ENCODE measurements around the gene XIRP2. TPM values are rescaled to one million over a fixed set of nuclear protein-coding genes. Genes with fewer than 3 reads are reported as not detected.

The XIRP2 gene
- polyA plus RNA-seq, 2 of the 4 experiments (the other 2 are of a cell fraction) = not detected

- no peak overlapping the region for H3K27ac ChIP-seq
- 25% methylated on average over 5 of the region's 5 CpGs for WGBS (ENCODE audit: missing lambda C conversion rate)
- TF ChIP-seq FOSB (CRISPR knock-in tag; IDR thresholded peaks at IDR 0.05) (no peak), GATA3 (IDR thresholded peaks at IDR 0.05; ENCODE audit: borderline replicate concordance) (no peak), MAFK (IDR thresholded peaks at IDR 0.05; ENCODE audit: partially characterized antibody) (peak; percentile 39), CEBPB (IDR thresholded peaks at IDR 0.05) (no peak), RAD21 (conservative IDR thresholded peaks at IDR 0.05 in 1 of 2, IDR thresholded peaks at IDR 0.05 in 1 of 2) (no peak)
- FAIRE-seq (no peak), ATAC-seq (no peak), DNase-seq (ENCODE audit: low read depth in 1 of 2, low spot score in 1 of 2) (no peak)
- H3K4me2 ChIP-seq = no peak overlapping the region
- ChIA-PET POLR2A (no interaction called here), CTCF (no interaction called here)
- H3K4me3 ChIP-seq = no peak overlapping the region
- no peaks in the 10 kb centered on the region for H3K9me3 ChIP-seq
- H3K4me1 ChIP-seq = no peaks in the 10 kb centered on the region
Measured at GRCh38 chr2:166996465-166996864, 108.2 kb downstream of the XIRP2 start.

DNA sequence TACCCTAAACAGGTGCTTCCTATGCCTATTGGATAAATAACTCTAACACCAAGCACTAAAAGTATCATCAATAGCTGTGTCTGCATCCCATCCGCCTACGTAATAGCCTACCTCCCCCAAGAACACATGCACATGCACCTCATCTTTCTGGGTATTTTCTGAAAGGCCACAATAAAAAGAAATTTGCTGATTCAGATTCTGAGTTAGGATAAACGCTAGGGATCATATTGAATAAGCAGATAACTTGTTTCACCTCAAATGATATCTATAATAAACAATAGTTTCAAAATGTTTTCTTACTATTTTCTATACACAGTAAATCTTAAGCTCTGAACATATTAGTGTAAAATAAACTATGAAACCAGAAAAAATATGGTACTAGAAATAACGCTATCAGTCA, 112.9 kb downstream of the XIRP2 start:
- no peak for ATAC-seq
- Histone ChIP-seq H3K4me3 (no peak overlapping the region), H3K9me3 (no peaks in the 10 kb centered on the region), H3K4me1 (no peaks in the 10 kb centered on the region), H3K27ac (no peak overlapping the region), H3K4me2 (no peak overlapping the region)
- ChIA-PET CTCF (no interaction called here), POLR2A (no interaction called here)
- FAIRE-seq = no peak
- WGBS (ENCODE audit: missing lambda C conversion rate) = 37% methylated on average over 4 of the region's 4 CpGs
- no peak for DNase-seq (ENCODE audit: low read depth in 1 of 2, low spot score in 1 of 2)
- TF ChIP-seq TFCP2L1 (CRISPR knock-in tag; IDR thresholded peaks at IDR 0.05) (no peak), MAFK (IDR thresholded peaks at IDR 0.05; ENCODE audit: partially characterized antibody) (peak; percentile 11), HEYL (CRISPR knock-in tag; IDR thresholded peaks at IDR 0.05) (no peak)

DNA sequence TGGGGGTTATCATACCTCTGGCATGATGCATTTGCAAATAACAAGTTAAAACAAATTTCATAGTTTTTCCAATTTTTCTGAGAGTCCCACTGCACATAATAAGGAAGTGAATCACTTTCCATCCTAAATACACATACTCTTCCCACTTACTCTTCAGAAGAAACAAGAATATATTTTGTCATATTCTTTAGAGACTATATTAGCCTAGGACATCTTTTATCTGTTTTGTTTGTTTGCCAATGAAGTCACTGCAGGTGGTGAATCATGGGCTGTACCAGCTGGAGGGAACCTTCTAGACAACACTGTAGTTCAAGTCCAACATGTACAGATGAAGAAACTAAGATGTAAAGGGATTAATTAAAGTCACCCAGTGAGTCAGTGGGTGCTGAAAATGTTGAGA, 116.8 kb downstream of the XIRP2 start:
- H3K4me3 ChIP-seq = no peak overlapping the region
- no peak for ATAC-seq
- H3K27ac ChIP-seq = no peak overlapping the region
- FAIRE-seq = no peak
- no peaks in the 10 kb centered on the region for H3K9me3 ChIP-seq
- POLR2A ChIA-PET = no interaction called here
- TF ChIP-seq ZFP36 (IDR thresholded peaks at IDR 0.05; ENCODE audit: borderline replicate concordance, partially characterized antibody) = no peak
- no peak for TF ChIP-seq KDM1A (IDR thresholded peaks at IDR 0.05; ENCODE audit: low read depth)
- no peaks in the 10 kb centered on the region for H3K4me1 ChIP-seq
- CTCF ChIA-PET = no interaction called here
- no peak overlapping the region for H3K4me2 ChIP-seq
- no peak for DNase-seq (ENCODE audit: low read depth in 1 of 2, low spot score in 1 of 2)

- FAIRE-seq = no peak
- Histone ChIP-seq H3K27ac (no peak overlapping the region), H3K9me3 (no peaks in the 10 kb centered on the region), H3K4me3 (no peak overlapping the region), H3K4me2 (no peak overlapping the region), H3K4me1 (no peaks in the 10 kb centered on the region)
- POLR2A ChIA-PET = no interaction called here
- ATAC-seq = no peak
- TF ChIP-seq MAZ (IDR thresholded peaks at IDR 0.05; ENCODE audit: borderline replicate concordance, low read depth, low read length) (no peak), CEBPB (IDR thresholded peaks at IDR 0.05) (no peak), HOXA7 (CRISPR knock-in tag; IDR thresholded peaks at IDR 0.05) (no peak), ZSCAN20 (CRISPR knock-in tag; IDR thresholded peaks at IDR 0.05) (no peak), JUNB (IDR thresholded peaks at IDR 0.05) (no peak), JUN (IDR thresholded peaks at IDR 0.05) (no peak), TFCP2L1 (CRISPR knock-in tag; IDR thresholded peaks at IDR 0.05) (no peak), FOSL2 (IDR thresholded peaks at IDR 0.05) (no peak), FOSL2 (CRISPR knock-in tag; IDR thresholded peaks at IDR 0.05) (no peak), ZNF302 (CRISPR knock-in tag; IDR thresholded peaks at IDR 0.05) (no peak), FOSB (CRISPR knock-in tag; IDR thresholded peaks at IDR 0.05) (no peak), HEYL (CRISPR knock-in tag; IDR thresholded peaks at IDR 0.05) (no peak), KDM5A (IDR thresholded peaks at IDR 0.05) (no peak), REST (IDR thresholded peaks at IDR 0.05) (no peak)
- TF ChIP-seq, protein P1, sequence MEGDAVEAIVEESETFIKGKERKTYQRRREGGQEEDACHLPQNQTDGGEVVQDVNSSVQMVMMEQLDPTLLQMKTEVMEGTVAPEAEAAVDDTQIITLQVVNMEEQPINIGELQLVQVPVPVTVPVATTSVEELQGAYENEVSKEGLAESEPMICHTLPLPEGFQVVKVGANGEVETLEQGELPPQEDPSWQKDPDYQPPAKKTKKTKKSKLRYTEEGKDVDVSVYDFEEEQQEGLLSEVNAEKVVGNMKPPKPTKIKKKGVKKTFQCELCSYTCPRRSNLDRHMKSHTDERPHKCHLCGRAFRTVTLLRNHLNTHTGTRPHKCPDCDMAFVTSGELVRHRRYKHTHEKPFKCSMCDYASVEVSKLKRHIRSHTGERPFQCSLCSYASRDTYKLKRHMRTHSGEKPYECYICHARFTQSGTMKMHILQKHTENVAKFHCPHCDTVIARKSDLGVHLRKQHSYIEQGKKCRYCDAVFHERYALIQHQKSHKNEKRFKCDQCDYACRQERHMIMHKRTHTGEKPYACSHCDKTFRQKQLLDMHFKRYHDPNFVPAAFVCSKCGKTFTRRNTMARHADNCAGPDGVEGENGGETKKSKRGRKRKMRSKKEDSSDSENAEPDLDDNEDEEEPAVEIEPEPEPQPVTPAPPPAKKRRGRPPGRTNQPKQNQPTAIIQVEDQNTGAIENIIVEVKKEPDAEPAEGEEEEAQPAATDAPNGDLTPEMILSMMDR (IDR thresholded peaks at IDR 0.05) = no peak
- CTCF ChIA-PET = no interaction called here
- WGBS (ENCODE audit: missing lambda C conversion rate) = 45% methylated on average over 1 of the region's 1 CpG
- DNase-seq (ENCODE audit: low read depth in 1 of 2, low spot score in 1 of 2) = no peak
Measured at GRCh38 chr2:167013227-167013626, 124.9 kb downstream of the XIRP2 start.
